ENCODE data around the gene KRT36.

The KRT36 gene

DNA sequence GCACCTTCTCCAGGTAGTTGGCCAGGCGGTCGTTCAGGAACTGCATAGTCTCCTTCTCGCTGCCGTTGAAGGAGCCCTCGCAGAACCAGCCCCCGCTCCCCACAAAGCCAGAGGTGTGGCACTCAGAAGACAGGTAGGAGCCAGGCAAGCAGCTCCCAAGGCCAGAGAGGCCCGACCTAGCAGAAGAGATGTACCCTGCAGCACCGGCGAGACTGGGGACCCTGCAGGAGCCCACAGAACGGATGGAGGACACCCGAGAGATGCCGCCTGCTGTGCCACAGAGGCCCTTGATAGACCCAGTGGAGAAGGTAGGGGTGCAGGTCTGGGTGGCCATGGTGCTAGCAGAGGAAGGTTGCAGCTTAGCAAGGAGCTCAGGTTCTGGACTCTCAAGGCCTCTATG lies at the start of gene KRT36:
KRT36 (minus strand) TSS at position 380 of the 400 bp plus-strand sequence; CDS start at position 334, 46 bp downstream.
- no peak for DNase-seq

DNA sequence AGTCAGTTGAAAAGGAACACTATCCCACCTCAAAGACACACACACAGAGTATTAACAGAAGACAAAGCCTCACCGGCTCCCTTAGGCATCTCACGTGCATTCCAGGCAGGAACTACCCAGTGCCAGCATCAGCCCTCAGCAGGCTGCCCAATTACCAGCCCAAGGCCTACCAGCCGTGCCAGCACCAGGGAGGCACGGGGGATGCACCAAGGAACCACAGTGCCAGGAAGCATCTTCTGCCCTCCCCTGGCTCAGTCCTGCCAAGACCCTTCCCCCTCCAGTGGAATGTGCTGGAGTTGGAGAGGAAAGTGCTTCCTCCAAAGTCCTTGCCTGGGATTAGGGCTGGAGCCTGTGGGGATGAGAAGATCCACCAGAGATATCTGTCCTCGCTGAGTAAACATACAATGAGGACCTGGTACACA lies 49.4 kb upstream of the KRT36 start:
- DNase-seq: peak; percentile 87

DNA sequence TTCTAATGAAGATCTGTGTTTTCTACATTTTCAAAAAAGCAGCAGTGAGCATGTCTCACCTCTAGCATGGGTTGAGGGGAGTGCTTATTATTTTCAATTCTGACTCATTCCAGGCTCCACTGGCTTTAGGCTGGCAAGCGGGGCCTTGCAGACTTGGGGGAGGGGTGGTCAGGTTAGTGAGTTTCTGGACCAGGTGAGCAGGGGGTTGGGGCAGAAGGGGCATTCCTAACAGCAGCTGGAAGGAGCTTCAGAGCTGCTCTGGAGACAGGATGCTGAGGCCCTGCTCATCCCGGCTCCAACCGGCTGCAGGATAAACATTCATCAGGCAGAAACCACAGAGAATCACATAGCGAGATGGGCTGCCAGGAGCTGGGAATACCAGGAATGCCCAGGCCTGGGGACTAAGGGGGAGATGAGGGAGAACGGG lies 48.9 kb upstream of the KRT36 start:
- DNase-seq: peak; percentile 89

DNA sequence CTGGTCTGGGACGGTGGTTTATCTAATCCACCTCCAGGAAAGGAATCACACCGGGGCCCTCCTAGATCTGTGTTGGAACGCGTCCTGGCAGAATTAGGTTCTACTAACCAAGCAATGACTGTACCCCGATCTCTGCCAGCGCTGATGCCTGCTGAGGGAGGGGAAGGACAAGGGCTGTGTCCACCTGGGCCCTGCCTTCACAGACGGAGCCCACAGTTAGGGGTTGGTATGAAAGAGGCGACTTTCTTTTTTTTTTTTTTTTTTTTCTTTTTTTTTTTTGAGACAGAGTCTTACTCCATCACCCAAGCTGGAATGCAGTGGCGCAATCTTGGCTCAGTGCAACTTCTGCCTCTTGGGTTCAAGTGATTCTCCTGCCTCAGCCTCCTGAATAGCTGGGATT lies 48.3 kb upstream of the KRT36 start:
- DNase-seq: no peak

DNA sequence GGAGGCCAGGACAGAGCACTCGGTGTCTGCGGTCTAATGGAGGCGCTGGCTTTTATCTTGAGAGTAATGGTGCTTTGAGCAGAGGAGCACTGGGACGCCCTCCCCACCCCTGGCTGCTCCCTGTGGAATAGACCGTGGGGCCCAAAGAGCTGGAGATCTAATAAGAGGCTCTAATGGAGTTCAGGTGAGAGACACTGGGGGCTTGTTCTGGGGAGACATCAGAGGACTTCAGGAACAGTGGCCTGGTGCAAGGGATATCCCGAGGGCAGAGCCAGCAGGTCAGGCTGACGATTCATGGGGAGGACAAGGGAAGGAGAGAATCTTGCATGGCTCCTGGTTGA lies 47.9 kb upstream of the KRT36 start:
- peak; percentile 89 for DNase-seq

DNA sequence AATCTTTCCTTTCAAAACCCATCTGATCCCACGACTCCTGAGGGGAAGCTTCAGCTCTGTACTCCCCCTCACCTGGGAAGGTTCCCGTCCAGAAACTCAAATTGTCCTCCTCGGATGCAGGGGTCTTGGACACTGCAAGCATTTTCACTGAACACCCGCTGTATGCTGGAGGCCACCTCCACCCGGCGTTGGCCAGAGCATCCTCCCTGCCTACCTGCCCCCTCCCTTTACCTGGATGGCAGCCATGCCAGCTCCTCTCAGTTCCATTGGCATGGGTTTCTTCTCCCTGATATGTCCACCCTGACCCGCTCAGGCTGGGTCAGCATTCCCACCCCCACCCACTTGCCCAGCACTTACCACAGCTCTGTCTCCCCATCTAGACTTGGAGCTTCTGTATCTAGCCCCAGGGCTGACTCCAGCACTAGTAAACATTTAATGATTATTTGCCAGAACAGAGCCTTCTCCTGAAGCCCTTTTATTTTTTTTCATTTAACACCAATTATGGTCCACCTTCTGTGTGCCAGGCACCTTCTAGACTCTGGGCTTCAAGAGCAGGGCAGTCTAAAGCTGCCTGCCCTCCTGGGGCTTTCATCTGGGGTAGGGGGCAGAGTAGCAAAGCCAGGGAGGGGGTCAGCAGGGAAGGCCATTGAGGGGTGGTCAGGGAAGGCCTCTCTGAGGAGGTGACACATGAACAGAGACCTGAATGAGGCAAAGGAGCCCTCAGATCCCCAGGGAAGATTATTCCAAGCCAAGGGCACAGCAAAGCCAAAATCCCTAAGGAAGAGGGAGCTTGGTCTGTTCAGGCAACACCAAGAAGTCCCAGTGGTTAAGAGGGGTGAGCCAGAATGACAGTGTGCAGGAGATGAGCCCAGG lies 47.3 kb upstream of the KRT36 start:
- DNase-seq: peak; percentile 66

DNA sequence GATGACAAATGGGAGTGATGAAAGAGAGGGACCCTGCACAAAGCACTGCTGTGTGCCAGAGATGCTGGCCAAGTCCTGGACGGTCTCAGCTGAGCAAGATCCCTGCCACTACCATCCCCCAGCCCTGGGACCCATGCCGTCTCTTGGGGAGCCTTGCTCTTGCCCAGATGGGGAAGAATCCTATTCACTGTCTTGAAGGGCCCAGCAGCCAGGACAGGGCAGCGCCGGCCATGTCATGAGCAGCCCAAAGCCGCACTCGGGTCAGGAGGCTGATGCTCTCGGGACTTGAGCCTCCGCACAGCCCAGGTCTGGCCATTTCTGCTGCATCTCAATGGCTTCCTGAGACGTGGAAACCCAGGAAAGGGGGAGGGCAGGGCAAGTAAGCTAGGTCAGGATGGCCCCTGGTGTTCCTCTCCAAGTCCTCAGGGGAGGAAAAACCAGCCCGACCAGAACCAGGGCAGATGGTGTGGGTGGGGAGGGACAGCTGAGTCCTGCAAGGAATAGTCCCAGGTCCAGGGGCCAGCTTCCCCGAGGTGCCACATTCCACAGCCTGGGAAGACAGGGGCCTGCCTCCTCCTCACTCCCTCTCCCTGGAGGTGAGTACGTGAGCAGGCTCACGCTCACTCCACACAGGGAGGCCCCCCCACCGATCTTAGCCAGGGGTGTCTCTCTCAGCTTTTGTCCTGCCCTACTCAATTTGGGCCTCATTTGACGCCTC lies 46.2 kb upstream of the KRT36 start:
- DNase-seq: peak; percentile 99

DNA sequence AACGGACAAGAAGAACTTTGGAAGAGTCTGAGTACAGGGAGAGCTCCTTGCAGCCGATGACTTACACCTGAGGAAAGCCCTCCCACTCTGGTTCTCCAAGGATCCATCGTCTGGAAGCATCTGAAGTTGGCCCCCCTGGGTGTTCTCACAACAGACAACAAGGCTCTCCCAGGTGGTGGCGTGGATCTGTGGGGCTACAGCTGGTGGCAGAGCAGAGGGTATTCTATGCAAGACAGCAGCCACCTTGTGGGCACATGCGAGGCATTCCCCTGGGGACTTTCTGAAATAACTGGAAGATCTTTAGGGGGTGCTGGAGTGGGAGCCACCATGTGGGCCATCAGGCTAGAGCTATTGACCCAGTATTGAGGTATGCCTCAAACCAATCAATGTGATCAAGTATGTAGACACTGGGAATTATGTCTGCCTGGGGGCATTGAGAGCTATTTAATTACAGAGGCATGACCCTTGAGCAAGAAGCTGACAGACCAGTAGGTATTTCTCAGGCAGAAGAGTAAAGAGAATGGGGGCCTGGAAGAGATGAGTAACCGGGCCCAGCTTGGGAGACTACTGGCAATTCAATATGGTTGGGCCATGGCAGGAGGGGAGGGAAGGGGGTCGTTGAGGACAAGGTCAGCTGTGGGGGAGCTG lies 45.3 kb upstream of the KRT36 start:
- DNase-seq: no peak

DNA sequence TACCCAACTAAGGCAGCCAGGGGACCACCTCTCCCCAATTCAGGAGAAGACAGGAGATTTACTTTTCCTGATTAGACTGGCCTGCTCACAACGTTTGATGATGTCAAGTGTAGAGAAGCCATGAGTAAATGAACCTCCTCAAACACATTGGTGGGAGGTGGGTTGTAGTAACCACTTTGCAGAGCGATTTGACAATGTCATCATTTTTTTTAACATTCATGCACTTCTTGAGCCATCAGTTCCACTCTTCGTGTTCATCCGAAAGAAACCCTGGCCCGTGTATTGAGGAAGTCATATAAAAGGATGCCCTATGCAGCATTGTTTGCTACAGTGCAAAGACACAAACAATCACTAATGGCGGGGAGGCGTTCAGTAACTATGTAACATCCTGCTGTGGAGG lies 43.9 kb upstream of the KRT36 start:
- no peak for DNase-seq

DNA sequence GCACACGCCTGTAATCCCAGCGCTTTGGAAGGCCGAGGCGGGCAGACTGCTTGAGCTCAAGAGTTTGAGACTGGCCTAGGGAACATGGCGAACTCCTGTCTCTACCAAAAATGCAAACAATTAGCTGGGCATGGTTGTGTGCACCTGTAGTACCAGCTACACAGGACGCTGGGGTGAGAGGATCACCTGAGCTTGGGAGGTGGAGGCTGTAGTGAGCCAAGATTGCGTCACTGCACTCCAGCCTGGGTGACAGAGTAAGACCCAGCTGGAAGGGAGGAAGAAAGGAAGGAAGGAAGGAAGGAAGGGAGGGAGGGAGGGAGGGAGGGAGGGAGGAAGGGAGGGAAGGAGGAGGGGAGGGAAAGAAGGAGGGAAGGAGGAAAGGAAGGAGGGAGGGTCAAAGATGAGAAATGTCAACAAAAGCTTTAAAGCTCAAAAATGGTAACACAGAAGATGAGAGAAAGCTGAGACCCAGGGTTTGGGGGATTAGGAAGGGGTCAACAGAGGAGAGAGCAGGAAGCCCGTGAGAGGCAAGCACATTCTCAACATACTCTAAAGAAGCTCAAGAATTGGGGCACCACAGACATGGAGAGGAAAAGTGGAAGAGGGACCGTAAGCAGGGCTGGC lies 43.3 kb upstream of the KRT36 start:
- DNase-seq: no peak

DNA sequence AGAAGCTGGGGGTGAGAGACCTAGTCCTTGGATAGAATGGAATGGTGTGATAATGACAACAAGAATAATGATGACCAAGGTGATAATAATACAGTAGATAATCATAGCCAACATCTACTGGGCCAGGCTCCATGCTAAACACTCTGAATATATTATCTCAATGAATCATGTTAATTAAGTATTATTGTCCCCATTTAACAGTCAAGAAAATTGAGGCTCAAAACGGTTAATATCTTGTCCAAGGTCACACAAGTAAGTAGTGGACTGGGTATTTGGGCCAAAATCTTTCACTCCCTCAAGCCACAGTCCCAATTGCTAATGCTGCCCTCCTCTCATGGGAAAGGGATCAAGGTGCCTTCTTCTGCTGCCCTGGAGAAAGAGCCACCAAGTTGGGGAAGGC lies 42.3 kb upstream of the KRT36 start:
- DNase-seq: no peak

DNA sequence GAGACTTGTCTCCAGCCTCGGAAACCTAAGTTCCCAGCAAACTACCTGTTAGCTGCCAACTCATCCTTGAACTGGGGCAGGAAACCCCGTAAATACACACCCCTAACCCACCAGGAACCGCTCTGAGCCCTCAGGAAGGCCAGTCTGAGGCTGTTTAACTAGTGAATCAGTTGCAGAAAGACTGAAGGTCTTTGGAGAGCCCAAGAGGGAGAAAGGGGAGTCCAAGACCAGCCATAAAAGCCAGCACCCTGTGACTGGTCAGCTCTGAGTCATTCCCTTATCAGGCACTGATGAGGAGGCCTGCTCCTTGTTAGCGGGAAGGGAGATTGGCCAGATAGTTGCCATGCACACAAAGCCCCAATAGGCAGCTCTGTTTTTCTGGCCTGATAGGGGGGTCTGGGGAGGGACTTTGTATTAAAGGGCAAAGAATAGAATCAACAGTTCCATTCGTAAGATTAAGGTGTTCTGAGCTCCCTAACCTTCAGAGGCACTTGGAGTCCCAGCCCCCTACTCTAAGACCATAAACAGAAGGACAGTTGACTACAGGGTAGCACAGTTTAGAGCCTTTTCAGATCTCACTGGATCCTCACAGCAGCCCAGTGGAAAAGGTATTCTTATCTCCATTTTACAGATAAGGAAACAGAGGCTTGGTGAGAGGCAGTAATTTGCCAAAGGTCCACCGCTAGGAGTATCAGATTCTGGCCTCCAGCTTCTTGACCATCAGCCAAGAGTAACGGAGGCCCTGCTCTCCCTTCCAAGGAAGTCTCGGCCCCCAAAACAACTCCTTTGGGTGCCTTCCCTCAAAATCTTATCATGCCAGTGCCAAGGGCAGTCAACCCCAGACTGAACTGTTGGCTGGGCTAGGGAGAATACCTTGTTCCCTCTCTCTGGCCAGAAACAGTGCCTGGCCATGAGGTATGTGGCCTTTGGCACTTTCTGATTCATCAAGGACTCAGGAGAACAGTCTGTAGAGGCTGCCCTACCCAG lies 40.6 kb upstream of the KRT36 start:
- DNase-seq: peak; percentile 99

DNA sequence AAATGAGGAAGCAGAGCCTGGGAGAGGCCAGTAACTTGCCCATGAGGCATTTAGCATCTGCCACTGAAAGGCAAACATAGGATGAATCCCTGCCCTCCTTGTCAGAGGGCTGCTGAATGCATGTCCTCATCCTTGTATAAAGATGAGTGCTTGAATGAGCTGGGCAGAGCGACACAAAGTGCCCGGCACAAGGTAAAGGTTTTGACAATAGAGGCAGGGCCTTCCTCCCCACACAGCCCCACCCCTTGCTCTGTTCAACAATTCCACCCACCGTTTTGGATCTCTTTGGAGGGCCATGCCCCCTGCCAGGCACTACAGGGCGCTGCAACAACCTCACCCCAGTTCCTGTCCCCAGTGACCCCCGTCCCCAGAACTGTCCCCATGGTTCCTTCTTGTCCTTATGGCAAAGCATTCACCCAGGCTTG lies 39.8 kb upstream of the KRT36 start:
- no peak for DNase-seq

DNA sequence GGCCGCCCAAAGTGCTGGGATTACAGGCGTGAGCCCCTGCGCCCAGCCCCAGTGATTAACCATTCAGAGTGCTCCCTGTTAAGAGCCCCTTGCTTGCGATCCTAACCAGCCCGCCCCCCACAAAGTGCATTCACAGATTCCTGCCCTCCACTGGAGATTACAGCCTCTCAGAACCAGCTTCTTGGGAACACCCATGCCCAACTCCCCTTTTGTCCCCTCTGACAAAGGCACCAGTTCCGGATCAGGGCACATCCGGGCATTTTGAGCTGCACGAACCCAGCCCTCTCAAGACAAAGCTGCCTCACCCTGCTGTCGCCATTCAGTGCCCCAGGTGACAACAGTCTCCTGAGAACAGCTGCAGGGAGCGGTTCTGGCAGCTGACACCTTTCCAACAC lies 39.2 kb upstream of the KRT36 start:
- DNase-seq: no peak

DNA sequence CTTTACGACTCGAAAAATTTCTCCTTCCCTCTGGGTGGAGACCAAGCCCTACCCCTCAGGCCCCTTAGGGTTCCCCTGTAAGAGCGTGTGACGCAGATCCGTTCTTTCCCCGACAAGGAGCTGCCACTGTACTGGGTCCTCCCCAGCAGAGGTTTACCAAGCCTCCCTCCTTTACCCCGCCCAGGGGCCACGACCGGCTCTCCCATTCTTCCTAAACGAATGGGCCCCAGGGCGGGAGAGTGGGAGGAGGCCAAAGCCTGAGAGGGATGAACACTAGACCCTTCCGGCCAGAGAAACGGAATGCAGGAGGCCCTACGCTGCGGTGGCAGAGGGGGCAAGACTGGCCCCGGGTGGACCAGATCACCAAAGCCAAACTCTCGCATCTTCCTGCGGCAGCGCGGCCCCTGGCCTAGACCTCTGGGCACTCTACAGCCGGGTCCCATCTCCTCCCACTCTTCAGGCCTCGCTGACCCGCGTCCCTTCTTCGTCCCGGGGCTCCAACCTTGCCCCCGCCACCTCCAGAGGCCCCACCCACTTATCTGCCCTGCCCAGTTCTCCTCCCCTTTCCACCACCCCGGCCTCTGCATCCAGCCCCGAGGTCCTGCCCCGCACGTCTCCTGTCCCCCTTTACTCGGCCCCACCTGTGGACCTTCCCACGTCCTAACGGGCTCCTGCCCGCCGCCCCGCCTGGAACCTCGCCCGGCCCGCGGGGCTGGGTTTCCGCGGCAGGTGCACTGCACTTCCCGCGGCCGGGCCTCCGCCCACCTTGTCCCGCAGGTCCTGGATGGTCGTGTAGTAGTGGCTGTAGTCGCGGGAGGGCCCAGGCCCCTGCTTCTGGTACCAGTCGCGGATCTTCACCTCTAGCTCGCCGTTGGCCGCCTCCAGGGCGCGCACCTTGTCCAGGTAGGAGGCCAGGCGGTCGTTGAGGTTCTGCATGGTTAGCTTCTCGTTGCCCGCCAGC lies 37.6 kb upstream of the KRT36 start:
- no peak for DNase-seq

DNA sequence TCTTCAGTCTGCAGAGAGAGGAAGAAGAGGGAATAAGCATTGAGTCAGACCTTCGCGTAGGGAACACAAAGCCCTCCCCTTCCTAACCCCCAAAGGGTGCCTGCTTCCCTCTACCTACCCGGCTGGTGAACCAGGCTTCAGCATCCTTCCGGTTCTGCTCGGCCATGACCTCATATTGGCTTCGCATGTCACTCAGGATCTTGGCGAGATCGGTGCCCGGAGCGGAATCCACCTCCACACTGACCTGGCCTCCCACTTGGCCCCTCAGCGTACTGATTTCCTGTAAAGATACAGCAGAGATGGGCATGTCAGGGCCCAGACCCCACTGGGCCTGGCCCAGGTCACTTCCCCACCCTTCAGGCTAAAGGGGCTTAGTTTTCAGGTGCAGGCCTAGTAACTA lies 34.6 kb upstream of the KRT36 start:
- DNase-seq: no peak

DNA sequence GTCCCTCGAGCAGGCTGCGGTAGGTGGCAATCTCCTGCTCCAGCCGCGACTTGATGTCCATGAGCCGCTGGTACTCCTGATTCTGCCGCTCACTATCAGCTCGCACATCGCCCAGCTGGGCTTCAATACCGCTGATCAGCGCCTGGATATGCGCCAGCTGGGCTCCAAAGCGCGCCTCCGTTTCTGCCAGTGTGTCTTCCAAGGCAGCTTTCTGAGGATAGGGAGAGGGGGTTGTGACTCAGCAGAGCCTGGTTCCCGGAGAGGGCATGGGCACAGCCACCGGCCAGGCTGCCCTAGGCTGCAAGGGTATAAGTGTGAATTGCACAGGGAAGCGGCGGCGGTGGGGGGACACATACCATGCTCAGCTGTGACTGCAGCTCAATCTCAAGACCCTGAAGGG lies 34.1 kb upstream of the KRT36 start:
- no peak for DNase-seq

DNA sequence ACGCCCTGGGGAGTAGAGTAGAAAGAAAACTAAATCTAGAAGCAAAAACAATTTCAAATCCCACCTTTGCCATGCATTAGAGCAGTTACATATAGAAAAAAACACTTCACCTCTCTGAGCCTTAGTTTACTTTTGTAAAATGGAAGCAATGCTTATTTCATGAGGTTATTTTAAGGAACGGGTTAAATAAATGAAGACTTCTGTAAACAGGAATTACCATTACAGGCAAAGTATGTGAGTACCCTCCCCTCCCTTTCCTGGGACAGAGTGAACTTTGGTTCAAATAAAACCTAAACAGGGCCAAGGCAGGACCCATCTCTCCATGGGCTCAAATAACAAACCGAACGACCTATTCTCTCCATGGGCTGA lies 33.5 kb upstream of the KRT36 start:
- no peak for DNase-seq

DNA sequence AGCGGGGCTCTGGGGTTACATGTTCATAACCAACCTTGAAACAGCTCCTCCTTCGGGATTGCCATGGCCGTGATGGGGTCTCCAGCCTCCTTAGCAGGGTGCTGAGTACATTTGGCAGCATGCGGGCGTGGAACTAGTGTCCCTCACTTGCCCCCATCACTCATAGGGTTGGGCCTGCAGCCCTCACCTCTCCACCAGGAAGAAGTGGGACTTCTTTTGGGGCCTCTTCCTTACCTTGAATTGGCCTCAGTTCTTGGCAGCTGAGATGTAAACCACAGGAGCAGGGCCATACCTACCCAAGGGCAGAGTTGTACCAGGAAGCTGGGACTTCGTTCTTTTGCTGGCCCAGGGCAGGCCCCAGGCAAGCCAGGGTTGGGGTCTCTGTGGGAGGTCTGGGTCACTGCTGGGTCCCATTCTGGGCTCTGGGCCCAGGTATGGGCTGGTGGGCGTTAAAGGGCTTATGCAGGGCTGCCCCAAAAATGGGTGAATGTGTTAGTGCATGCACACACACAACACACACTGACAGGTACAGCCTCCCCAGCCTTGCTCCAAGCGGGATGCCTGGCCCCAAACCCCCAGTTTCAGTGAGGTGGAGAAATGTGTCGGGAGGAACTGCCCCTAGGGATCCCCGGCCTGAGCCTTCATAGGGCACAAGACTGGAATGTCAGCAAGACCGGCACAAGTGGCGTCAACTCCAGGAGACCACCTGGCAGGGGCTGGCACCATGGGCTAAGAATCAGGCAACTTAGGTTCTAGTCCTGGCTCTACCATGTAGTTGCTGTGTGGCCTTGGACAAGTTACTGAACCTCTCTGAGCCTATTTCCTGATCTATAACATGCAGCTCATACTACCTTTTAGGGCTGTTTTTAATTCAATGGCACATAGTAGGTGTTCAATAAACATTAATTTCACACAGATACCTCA lies 32.9 kb upstream of the KRT36 start:
- no peak for DNase-seq
